Thymus (tissue), 11 donors: ENCODE data around the gene HIVEP2. TPM values are rescaled to one million over a fixed set of nuclear protein-coding genes. Genes with fewer than 3 reads are reported as not detected.

Experiments used
- DNase-seq, 9 donors: peaks; one replicate each; pipeline ENCODE4 v3.0.0-alpha.2; 2013; ENCODE audit warnings: low spot score in 9 of 9, low read depth in 6 of 9, missing footprints in 1 of 9
- H3K27ac ChIP-seq, 2 donors: one replicate each; pipeline ENCODE4 v1.5.1; 2013; ENCODE audit warnings: control low read depth in 1 of 2, low read depth in 1 of 2, low read length in 1 of 2, mild to moderate bottlenecking in 1 of 2, moderate library complexity in 1 of 2
- H3K27me3 ChIP-seq, 2 donors: one replicate each; pipeline ENCODE4 v1.5.1; 2013; ENCODE audit warnings: low read length in 1 of 2; ENCODE audit not compliant: control insufficient read depth in 2 of 2, insufficient read depth in 1 of 2
- H3K36me3 ChIP-seq, 2 donors: one replicate each; pipeline ENCODE4 v1.5.1; 2013; ENCODE audit warnings: low read length in 1 of 2, mild to moderate bottlenecking in 1 of 2, moderate library complexity in 1 of 2; ENCODE audit not compliant: control insufficient read depth in 2 of 2, insufficient read depth in 2 of 2
- H3K4me1 ChIP-seq, 2 donors: one replicate each; pipeline ENCODE4 v1.5.1; 2013; ENCODE audit warnings: low read length in 2 of 2; ENCODE audit not compliant: control insufficient read depth in 2 of 2, insufficient read depth in 2 of 2
- H3K4me3 ChIP-seq, 2 donors: one replicate each; pipeline ENCODE4 v1.5.1; 2013; ENCODE audit warnings: low read length in 2 of 2, control low read depth in 1 of 2, mild to moderate bottlenecking in 1 of 2
- H3K9me3 ChIP-seq, 2 donors: one replicate each; pipeline ENCODE4 v1.5.1; 2013; ENCODE audit warnings: low read length in 1 of 2, mild to moderate bottlenecking in 1 of 2; ENCODE audit not compliant: control insufficient read depth in 2 of 2, insufficient read depth in 1 of 2
- WGBS: extraction: QIAGEN DNeasy Blood & Tissue Kit; methylation state at CpG from one replicate; pipeline ENCODE4 v1.1.7; 2013; 5-methylcytosine and 5-hydroxymethylcytosine counted together
- polyA plus RNA-seq: library from polyadenylated mRNA; stranded (reverse); fragments of 200-250 nt; gene quantifications from one replicate; pipeline ENCODE4 v1.2.3, GENCODE V29; 2013
- total RNA-seq: library from RNA; stranded (reverse); fragments of 120-200 nt; gene quantifications from one replicate; pipeline ENCODE4 v1.2.4, GENCODE V29; 2013
- donor health status: healthy.

Gene HIVEP2
- total and polyA plus RNA-seq, 2 donors = 11.6 to 16.4 TPM

DNA sequence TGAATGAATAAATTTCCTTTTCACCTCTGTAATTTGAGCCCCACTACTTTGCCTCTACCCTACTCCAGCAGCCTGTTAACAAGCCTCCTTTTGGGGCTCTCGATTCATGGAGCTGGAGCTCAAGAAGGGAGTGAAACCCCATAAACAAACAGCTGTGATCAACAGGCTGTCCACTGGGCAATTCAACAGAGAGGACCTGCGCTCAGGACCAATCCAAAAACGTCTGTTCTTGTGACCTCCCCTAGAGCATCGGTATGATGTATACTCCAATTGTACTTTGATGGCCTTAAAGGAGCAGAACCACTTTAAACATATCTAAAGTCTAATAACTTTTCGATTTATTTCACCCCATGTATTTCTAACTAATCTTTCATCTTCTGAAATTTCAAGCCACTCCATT, 37.4 kb downstream of the HIVEP2 start:
- 94% methylated on average over 5 of the region's 5 CpGs for WGBS
- no peaks in the 10 kb centered on the region for H3K36me3 ChIP-seq
- H3K27ac ChIP-seq = no peak overlapping the region
- H3K4me1 ChIP-seq = peaks cover 5 to 11% of the 10 kb centered on the region in 2 donors
- H3K4me3 ChIP-seq = no peak overlapping the region
- DNase-seq = no peak
- H3K9me3 ChIP-seq = peaks cover 0 to 4% of the 10 kb centered on the region in 2 donors
- no peaks in the 10 kb centered on the region for H3K27me3 ChIP-seq

DNA sequence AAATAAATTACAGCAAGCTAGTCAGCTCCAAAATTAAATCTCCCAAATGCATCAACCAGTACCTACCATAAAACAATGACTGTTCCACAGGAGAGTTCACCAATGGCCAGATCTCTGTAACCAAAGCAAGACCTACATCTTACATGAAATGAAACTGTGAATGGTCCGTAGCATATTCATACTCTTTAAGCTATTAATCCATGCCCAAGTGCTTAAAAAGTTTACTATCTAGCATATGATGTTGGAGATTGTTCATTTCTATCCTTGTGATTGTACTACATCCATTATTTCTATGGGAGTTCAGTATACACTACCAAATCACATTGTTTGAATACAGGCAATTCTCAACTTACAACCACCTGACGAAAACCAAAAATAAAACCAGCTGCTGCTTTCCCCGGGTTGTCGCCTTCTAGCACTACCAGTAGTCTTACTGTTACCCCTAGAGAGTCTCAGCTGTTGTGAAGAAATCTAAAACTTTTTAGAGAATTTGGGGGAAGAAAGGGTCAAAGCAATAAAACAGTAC, 38.0 kb downstream of the HIVEP2 start:
- no peak overlapping the region for H3K27ac ChIP-seq

DNA sequence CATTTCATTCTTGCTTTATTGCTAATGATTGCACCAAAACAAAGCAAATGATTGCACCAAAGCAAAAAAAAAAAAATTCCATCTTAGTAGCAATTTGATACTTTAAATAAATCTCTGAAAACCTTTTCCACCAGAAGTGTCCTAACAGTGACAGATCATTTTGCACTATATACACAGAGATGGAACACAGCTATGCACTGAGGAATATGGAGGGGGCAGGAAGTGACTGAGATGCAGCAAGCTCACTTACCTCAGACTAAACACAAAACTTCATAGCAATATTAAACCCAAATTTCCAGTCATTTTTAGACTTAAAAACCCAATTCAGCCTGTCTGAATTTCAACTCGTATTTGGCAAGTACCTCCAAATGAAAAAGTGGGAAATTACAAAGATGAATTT, 41.2 kb downstream of the HIVEP2 start:
- Histone ChIP-seq H3K9me3 (no peaks in the 10 kb centered on the region), H3K27ac (peak overlapping the region in 1 of 2 donors; percentile 64), H3K4me3 (no peak overlapping the region), H3K4me1 (peaks cover 6 to 24% of the 10 kb centered on the region in 2 donors), H3K27me3 (no peaks in the 10 kb centered on the region), H3K36me3 (no peaks in the 10 kb centered on the region)
- WGBS = 76% methylated on average over 1 of the region's 1 CpG
- DNase-seq = no peak

More for the DNA sequence above, 38.0 kb downstream of the HIVEP2 start:
- Histone ChIP-seq H3K36me3 (no peaks in the 10 kb centered on the region), H3K27me3 (no peaks in the 10 kb centered on the region), H3K9me3 (no peaks in the 10 kb centered on the region), H3K4me3 (no peak overlapping the region), H3K4me1 (peaks cover 6 to 9% of the 10 kb centered on the region in 2 donors)
- DNase-seq = no peak
- WGBS = 93% methylated on average over 4 of the region's 4 CpGs

DNA sequence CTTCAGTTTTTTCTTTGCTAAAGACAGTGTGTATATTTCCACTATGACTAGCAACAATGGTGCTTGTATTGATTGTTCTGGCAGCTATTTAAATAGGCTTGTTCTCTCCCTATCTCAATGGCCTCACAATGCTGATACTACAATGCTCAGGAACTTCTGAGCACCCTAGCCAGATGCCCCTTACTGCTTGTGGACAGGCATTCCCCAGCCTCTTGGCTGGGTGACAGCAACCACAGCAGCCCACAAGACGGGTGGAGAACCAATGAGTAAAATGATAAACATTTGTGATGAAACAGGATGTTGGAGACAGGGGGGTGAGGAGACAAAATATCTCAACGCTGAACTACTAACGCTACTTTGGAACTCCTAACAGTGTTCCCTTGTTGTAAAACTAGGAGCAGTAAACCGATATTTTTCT, 42.3 kb downstream of the HIVEP2 start:
- DNase-seq = peak in 3 of 9 donors; percentile 30 to 68 (median 40)
- Histone ChIP-seq H3K36me3 (peaks cover 0 to 2% of the 10 kb centered on the region in 2 donors), H3K27me3 (no peaks in the 10 kb centered on the region), H3K4me1 (peaks cover 6 to 25% of the 10 kb centered on the region in 2 donors), H3K9me3 (no peaks in the 10 kb centered on the region), H3K4me3 (peak overlapping the region in 1 of 2 donors; percentile 7), H3K27ac (peak overlapping the region; percentile 52 to 78)
- 14% methylated on average over 4 of the region's 4 CpGs for whole genome bisulfite sequencing

DNA sequence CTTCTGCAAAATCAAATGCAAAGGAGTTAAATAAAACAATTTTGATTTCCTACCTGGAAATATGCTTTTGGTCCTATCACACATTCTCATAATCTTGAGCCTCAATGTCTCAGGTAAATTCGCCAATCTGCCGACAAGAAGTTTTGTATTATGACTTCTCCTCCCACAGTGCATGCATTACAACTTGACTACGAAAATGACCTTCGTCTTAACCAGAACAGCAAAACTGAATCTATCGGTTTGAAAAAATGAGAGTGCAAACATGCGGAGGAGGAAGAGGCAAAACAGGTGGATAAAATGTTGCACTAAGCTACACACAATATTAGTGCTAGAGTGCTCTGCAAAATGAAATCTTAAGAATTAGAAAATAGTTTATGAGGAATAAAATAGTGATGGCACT, 43.4 kb downstream of the HIVEP2 start:
- Histone ChIP-seq H3K27ac (no peak overlapping the region), H3K4me1 (peaks cover 6 to 25% of the 10 kb centered on the region in 2 donors)

DNA sequence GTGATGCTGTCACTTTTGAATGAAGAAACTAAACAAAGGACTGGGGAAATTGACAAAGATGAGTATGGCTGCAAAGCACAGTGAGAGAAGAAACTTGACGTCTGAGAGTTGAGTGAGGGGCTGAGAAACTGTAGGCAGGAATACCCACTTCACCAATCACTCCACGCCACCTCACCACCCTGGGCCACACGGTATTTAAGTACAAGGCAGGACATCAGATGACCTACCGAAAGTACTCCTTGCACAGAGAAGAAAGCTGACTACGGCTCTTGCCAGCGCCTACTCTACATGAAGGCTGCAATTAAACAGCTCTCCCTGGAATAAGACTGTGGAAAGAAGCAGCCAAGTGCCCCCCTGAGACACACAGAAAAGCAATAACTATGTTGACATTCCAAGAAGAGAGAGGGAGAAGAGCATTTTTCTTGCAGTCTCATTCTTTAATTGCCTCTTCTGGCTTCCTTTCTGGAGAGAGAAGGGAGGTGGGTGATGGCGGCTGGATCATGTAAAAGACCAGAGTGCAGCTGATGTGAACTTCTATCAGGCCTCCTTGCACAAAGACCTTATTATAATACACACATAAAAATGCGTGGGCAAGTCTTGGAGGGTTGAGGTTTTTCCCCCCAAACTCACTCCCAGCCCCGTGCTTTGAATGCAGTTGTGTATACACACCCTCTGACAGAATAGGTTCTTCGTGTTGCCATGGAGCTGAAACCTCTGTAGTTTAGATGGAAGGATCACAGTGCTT, 44.6 kb downstream of the HIVEP2 start:
- H3K27ac ChIP-seq = peak overlapping the region; percentile 55 to 81
- peaks cover 9 to 25% of the 10 kb centered on the region in 2 donors for H3K4me1 ChIP-seq
- H3K27me3 ChIP-seq = no peaks in the 10 kb centered on the region
- H3K36me3 ChIP-seq = peaks cover 0 to 2% of the 10 kb centered on the region in 2 donors
- H3K9me3 ChIP-seq = no peaks in the 10 kb centered on the region
- DNase-seq = peak in 4 of 9 donors; percentile 39 to 79 (median 52)
- no peak overlapping the region for H3K4me3 ChIP-seq
- 67% methylated on average over 10 of the region's 10 CpGs for WGBS

More for the DNA sequence above, 43.4 kb downstream of the HIVEP2 start:
- H3K9me3 ChIP-seq = no peaks in the 10 kb centered on the region
- H3K4me3 ChIP-seq = no peak overlapping the region
- peaks cover 0 to 2% of the 10 kb centered on the region in 2 donors for H3K36me3 ChIP-seq
- no peak for DNase-seq
- no peaks in the 10 kb centered on the region for H3K27me3 ChIP-seq
- 97% methylated on average over 6 of the region's 6 CpGs for WGBS

DNA sequence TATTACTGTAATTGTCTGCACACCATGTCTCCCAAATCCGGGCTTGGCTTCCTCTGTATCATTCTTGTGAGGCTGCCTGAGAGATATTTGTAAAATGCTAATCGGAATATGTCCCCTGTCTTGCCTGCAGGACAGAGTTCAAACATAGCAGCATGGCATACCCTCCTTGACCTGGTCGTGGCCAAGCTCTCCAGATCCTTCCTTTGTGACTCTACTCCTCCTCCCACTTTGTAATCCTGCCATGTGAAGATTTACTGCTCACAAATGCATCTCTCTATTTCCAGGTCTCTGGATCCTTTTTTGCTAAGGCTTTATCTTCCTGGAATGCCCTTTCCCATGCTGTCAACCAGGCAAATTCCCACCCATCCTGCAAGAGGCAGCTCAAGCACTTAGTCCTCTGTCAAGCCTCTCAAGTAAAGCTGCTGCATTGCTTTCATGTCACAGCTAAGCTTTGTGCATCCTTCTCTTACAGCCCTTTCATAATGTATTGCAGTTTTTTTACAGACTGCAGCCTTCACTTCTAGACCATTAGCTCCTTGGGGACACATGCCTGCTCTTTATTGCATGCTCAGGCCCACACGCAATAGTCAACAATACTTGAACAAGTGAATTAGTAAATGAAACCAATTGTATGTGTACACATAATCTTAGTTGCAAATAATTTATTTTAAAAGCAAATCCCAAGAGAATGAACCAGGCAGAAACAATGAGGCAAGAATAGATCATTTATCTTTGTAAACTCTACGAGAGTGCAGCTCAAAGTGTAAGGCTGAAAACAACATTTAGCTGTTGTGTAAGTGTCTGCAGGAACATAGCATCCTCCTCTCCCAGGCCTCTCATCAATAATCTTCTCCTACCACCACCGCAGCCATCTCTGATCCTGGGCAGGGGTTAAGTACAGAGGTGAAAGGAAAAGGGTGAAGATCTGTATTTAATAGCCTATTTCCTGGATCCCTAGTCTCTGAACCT, 45.8 kb downstream of the HIVEP2 start:
- Histone ChIP-seq H3K36me3 (peaks cover 0 to 2% of the 10 kb centered on the region in 2 donors), H3K4me1 (peaks cover 9 to 25% of the 10 kb centered on the region in 2 donors), H3K27ac (no peak overlapping the region), H3K27me3 (no peaks in the 10 kb centered on the region), H3K9me3 (no peaks in the 10 kb centered on the region), H3K4me3 (no peak overlapping the region)
- DNase-seq = no peak
- WGBS = 97% methylated on average over 6 of the region's 6 CpGs

DNA sequence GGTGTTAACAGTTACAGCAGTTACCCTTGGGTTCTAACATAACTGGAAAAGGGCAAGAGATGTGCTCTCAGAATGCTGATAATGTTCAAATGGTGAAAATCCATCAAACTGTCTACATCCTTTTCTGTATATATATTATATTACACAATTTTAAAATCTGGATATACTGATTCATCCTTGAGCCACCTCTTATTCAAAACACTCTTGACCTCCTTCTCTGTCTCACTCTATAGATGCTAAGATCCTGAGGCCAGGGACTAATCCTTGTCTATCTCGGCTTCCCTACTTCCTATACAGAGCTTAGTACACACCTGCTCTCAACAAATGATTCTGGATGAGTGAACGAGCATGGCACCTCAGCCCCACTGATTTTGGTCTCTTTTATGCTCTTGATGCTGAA, 47.3 kb downstream of the HIVEP2 start:
- Histone ChIP-seq H3K36me3 (peaks cover 0 to 2% of the 10 kb centered on the region in 2 donors), H3K4me3 (no peak overlapping the region), H3K27me3 (no peaks in the 10 kb centered on the region), H3K27ac (no peak overlapping the region), H3K9me3 (no peaks in the 10 kb centered on the region), H3K4me1 (peaks cover 6 to 24% of the 10 kb centered on the region in 2 donors)
- 97% methylated on average over 2 of the region's 2 CpGs for WGBS
- DNase-seq = no peak
